GM19043 (cell line): ENCODE data around the gene MAP4K4.
"Not testable (repeated sequence)": the region's sequence is repeated elsewhere in the genome, so short reads cannot be mapped to it uniquely, and the experiment has no call there.

ENCODE experiments used
- ATAC-seq: cut with Tn5 transposase; IDR thresholded peaks from one replicate; pipeline ENCODE4 v1.9.1; 2021; ENCODE audit warnings: low read depth; ENCODE audit not compliant: unreplicated experiment

MAP4K4 gene

DNA sequence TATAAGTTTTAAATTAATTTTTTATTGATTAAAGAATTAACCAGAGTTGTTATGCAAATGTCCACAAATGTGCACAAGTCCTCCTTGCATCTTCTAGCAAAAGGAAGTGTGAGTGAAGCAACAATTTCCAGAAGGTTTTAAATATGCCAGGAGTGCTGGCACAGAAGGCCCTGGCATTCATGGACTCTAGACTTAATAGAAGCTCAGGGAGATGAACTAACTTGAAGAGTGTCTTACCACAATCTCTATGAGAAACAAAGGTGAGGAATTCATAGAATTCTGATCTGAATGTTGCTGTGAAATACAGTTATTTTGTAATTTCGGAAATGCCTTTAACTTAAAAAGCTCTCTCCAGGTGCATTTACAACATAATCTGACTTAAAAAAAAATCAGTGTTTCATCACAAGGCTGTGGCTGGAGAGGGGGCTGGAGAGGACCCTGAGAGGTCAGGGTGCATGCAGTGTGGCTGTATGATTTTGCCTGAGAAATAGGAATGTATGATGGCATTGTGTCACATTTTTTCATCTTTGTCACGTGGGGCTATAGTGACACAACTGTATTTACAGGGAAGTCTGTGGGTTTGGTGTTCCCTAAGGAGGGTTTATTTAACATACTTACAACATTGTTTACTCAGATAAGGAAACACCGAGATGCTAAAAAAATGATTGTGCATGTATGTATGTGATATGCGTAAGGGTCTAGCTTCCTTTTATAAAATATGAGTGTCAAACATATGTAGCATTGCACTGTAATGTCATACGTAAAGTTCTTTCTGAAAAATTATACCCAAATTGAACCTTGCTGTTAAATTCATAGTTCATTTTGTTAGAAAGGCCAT, 66.2 kb downstream of the MAP4K4 start:
- ATAC-seq, result no peak

DNA sequence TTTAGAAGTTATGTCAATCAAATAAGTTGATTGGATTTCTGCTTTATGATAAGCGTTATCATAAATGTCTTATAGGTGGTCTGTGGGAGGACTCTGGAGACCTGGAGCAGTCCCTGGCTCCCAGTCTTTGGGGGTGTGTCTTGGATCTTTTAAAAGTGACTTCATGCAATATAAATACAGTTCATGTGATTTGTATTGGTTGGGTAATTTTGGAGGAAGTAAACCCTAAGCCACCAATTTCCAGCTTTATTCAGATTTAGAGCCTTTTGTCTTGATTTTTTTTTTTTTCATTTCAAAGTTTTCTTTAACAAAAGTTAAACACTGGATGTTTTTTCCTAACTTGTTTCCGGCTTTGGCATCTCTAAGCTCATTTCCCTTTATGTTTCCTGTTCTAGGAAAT, 68.8 kb downstream of the MAP4K4 start:
- no peak for ATAC-seq

DNA sequence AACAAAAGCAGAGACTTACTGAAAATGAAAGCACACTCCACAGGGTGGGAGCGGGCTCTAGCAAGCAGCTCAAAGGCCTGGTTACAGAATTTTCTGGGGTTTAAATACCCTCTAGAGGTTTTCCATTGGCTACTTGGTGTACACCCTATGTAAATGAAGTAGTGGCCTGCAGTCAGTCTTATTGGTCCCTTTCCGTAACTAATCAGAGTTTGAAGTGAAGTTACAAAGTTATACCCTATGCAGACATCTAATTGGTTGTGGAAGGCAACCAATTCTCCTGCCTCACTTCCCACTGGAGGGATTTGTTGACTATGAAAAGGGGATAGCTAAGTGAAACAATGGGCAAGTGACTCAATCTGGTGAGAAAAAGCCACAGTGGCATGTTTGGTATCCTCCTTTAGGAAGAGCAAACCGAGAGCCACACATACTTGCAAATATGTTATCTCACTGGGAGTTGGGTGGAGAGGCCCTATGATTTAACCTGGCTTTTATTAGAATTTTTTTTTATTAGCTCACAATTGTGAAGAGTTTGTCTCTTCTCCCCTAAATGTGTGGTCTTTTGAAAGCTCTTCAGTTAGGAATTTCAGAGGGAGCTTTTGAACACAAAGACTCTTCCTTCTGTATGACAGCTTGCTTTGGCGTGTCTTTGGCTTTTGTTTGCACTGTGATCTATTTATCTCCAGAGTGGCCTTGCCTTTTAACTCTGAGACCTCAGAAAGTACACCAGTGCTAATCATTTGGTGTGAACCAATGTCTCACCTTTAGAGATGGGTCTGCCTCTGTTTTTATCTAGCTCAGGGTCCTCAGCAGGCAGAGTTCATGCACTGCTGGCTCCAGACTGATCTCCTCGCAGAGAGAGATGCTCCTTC, 69.6 kb downstream of the MAP4K4 start:
- no peak for ATAC-seq

DNA sequence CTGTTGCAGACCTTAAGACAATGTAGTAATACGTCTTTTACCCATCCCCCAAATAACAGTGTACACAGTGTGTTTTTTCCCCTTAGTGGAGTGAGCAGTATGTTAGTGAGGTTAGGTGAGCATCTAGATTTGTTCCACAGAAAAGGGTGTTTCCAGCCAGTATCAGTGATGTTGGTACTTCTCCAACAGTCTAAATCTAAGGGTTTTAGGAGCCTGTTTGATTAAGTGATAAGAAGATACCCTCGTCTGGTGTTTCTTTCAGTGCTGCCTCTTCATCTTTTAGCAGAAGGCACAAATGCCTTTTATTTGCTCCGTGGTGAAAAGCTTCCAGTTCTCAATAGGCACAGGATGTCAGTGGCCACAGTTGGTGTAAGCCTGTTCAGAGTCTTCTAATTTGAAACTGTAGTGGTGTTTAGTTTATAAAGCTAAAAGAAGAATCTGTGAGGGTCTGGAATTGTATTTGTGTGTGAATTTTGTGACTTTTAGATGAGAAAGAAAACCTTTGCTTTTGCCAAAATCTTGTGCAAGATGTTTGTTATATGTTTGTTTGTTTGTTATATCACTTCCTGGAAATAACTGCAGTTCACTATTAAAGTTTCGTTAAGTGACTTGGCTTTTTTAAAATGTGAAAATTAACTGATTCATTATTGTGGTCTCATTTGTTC, 71.2 kb downstream of the MAP4K4 start:
- ATAC-seq, result no peak

DNA sequence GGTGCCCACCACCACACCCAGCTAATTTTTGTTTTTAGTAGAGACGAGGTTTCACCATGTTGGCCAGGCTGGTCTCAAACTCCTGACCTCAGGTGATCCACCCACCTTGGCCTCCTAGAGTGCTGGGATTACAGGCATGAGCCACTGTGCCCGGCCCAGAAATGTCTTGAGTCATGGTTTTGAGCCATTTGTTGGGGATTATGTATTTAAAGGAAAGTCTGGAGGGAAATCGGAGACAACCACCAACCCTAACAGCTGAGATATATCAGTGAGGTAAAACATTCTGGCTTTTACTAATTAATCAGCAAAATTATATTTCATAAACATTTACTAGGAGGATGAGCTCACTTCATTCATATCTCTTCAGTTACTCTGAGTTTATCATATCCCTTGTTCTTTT, 72.2 kb downstream of the MAP4K4 start:
- not testable (repeated sequence) for ATAC-seq

DNA sequence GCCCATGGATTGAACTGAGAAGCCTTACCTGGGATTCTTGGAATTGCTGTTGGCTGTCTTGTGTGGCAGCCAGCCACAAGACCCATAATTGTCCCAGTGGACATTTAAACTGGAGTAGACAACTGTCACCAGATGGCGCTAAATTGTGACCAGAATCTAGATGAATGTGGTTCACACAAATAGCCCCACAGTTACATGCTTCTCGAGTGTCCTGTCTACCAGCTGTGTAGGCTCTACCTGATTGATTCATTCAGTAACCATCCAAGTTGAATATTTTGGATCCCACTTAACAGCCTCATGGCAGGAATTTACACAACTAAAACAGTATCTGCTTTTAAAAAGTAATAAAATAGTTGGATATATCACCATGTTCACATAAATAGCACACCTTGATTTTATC, 73.2 kb downstream of the MAP4K4 start:
- ATAC-seq, result no peak

DNA sequence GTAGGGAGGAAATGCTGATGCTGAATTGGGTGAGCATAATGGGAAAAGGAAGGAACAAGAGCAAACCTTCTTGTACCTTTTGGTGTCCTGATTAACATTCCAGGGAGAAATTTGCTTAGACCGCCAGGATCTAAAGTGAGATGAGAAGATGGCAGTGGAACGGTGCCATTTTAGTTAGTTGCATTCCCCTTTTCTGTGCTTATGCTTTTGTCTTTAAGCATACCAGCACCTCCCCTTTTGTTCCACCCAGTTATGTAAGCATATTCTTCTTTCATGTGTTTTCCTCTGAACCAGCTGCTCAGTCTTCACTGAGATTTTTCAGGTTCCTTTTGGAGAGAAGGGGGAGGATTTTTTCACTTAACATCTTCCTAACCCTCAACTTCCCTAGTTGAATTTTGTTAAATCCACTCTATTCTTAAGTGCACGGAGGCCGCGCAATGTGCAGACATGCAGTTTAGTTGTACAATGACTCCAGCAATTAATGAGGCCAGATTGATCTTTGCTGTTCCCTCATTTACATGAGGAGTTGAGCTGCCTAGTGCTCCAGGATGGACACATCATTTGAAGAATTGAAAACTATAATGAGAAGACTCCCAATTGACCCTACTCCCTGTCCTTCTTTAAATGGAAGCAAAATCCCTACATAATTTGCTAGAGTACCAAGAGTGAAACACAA, 73.9 kb downstream of the MAP4K4 start:
- no peak for ATAC-seq

DNA sequence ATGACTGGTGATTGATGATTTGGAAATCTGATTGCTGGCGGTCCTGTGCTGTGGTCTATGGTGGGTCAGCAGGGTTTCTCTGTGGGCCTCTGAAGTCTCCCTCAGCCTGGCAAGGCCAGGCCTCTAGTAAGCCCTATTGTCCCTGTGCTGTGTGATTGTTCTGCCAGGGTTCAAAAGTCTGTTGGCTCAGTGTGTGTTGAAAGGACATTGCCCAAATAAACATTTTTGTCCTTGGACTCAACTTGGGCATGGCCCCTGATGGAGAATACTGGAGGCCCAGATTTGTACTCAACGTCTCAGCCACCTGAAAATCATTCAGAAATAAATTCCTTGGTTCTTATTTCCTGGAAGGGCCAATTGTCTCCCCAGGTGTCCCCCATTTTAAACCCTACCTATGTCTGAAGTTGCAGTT, 74.4 kb downstream of the MAP4K4 start:
- ATAC-seq, result no peak

DNA sequence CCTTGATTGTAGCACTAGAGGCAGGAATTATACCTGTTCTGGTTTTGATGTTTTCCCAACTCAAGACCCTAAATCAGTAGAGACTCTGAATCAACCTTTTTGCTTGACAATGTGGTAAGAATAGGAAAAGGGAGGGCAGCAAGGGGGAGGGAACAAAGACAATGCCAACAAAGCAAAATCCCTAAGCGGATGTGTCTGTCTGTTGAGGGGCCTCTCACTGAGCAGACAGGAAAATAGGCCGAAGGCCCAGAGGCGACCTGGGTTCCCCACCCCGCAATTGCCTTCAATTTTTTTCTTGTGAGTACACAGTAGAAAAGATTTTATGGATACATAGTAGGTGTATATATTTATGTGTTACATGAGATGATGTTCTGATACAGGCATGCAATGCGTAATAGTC, 75.6 kb downstream of the MAP4K4 start:
- ATAC-seq, result no peak

DNA sequence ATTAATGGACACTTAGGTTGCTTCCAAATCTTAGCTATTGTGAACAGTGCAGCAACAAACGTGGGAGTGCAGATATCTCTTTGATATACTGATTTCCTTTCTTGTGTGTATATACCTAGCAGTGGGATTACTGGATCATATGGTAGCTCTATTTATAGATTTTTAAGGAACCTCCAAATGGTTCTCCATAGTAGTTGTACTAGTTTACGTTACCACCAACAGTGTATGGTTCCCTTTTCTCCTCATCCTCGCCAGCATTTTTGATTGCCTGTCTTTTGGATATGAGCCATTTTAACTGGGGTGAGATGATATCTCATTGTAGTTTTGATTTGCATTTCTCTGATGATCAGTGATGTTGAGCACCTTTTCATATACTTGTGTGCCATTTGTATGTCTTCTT, 76.5 kb downstream of the MAP4K4 start:
- ATAC-seq, result not testable (repeated sequence)

DNA sequence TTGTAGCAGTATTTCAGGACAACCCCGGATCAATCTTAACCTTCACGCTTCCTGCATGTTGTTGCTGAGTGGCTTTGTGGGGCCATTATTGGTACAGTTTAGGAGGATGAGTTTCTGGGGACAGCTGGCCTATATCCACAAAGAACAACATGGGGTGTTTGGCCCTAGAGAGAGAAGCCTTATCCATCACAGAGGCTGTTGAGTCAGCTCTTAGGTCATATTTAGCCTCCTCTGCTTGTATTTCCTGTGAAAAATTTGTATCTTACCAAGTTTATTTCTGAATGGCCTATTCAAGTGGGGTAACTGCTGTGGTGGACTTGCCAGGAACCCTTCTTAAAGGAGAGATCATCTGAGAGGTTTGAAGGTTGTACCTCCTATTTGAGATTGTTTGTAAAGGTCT, 77.6 kb downstream of the MAP4K4 start:
- ATAC-seq, result no peak

DNA sequence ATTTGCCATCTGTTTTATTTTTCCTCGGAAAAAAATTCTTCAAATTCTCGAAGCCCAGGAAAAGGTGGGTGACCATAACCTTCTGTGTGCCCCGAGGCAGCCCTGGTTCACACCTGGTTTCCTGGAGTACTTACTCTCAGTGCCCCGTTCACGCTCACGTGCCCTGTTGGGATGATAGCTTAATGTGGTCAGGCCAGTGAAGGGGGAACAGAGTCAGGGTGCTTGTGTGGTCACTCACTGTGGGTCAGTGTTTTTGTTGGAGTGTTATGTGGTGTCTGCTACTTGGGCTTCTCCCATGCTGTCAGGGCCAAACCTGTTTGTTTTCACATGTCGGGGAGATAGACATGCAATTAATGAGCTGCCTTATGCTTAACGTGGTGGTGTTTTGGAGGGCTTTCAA, 78.1 kb downstream of the MAP4K4 start:
- ATAC-seq, result no peak

DNA sequence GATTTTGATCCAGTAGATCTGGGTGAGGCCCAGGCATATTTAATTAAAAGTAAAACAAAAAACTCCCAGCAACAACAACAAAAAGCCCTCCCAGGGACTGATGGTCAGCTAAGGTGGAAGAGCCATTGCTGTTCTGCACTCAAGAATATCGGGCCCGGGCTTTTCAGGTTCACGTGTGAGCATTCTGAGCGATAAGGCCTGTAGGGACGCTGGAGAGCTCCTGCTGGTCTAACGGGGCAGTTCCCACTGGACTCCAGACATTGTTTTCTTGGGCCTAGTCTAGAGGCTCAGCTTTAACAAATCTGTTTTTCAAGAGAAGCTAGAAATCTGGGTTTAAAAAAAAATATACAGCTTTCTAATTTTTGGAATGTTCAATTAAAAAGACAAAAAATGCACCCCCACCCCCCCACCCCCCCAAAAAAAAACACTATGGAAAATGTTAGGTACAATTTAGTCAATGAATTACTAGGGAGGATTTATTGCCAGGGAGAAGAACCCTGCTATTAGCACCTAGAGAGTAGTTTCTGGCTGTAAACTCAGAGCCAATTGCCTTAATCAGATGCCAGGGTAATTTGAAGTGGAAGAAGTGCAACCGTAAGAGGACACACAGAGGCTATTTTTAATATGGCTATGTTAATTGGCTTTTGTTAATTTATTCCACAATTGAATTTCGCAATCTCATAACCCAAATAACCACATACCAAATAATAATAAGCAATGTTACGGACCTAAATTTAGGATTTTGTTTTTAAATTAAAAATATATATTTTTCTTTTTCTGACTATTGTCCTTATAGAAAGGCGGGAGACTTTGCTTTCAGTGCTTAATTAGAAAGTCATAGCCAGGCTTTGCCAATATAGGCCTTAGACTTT, 78.9 kb downstream of the MAP4K4 start:
- no peak for ATAC-seq

DNA sequence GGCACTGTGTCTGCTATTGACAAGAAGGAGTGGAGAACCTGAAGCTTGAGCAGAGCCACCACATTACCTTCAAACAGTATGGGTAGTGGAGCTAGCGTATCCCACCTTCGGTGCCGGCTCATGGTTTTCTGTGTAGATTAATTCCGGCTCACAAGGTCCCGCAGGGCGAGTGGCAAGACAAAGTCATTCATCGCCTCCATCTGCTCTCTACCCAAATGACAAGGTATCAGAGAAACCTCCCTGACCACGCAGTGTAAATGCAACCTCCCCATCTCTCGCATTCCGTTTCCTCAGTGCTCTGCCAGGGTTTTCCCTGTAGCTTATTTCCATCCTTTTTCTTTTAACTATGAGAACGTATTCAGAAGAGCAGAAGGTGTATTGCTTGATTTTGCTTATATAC, 79.8 kb downstream of the MAP4K4 start:
- no peak for ATAC-seq

DNA sequence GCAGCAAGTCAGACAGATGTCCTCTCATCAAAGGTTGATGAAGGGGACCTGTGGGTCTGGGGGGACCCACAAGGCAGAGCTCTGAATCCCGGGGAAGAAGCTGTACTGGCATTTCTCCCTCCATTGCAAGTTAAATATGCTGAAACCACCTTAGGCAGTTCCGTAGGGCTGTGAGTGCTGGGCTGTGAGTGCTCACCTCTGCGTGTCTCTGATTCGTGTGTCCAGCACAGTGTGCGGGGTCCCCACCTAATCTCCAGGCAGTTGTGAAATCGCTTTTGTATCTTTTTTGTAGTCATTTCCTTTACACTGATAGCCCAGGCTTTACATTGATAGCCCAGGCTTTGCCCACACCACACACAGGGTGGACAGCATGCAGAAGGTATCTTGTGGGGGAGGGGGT, 80.6 kb downstream of the MAP4K4 start:
- no peak for ATAC-seq

DNA sequence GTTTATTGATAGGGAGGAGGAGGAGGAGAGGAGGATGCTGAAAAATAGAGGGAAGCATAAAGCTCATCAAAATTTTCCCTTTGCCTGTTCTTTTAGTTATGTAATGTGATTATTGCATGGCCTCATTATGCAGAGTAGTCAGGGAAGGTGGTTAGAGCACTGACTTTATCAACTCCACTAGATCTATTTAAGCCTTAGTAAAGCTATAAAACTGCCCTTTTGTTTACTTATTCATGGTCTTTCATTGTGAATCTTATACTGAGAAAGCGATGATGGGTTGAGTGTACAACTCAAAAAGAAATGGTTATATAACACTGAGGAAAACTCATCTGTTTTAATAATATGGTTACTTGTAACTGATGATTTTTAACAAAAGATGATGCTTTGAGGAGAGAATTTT, 81.7 kb downstream of the MAP4K4 start:
- no peak for ATAC-seq

DNA sequence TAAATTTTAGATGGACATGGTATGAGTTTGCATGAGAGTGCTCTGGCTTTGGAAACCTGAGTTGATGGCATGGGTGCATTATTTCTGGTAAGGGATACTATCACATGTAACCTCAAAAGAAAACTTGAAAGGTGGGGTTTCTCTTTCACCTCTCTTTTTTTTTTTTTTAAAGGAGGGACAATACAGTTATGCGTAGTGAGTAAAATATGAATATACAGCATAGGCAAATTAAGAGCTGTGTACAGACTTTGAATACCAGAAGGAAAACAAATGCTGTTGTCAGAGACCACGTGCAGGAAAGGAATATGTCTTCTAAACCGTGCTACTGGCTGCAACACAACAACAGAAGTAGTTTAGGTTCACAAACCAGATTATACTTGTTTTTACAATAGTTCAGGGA, 82.1 kb downstream of the MAP4K4 start:
- no peak for ATAC-seq

DNA sequence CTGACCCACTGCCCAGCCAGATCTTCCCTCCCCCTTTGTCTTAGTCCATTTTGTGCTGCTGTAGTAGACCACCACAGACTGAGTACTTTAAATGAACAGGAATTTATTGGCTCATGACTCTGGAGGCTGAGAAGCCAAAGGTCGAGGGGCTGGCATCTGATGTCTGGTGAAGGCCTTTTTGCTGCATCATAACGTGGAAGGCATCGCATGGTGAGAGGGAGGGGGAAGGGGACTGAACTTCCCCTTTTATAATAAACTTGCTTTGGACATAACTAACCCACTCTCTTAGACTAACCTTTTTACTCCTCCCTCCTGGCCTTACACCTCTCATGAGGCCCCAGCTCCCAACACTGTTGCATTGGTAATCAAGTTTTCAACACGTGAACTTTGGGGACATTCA, 83.8 kb downstream of the MAP4K4 start:
- ATAC-seq, result no peak

DNA sequence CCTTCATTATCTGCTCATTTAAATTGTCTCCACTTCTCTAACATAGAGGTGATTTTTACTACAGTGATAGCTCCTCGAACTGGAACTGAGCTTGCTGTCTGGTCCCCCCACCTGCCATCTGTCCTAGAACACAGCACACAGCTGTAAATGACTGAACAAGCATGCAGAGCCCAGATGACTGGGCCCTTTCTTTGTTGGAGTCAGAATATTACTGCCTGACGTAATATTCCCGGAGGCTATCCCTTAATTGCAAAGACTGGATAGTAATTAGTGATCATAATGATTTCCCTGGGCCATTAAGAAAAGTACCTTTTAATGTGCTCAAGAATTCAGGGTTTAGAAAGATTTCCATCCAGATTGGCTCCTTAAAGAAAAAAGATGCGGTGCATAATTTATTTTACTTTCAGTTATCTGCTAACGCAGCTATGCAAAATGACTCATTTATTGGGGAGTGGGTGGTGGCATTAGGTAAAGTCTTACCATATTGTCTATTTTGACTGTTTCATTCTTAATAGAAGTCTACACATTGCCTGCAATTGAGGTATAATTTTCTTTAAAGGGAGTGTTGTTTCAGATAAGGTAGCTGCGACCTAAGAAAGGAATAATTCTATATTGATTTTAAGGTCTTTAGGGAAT, 84.4 kb downstream of the MAP4K4 start:
- no peak for ATAC-seq
